NOMO-1 (cell line): ENCODE data around the gene CEP164.

Experiments
- DNase-seq, 2 experiments: peaks; one replicate each; lab custom pipeline; 2025; ENCODE audit not compliant: unreplicated experiment in 2 of 2; lab: John Stamatoyannopoulos, UW

CEP164 gene

GRCh38 chr11:117417856-117418255 is 90.2 kb downstream of the CEP164 start:
- DNase-seq: no peak

- DNase-seq: no peak
Observed at GRCh38 chr11:117418737-117419481, 91.3 kb downstream of the CEP164 start.

GRCh38 chr11:117419482-117420142 is 92.0 kb downstream of the CEP164 start:
- DNase-seq: no peak

GRCh38 chr11:117420143-117420485 is 92.5 kb downstream of the CEP164 start:
- no peak for DNase-seq

DNA sequence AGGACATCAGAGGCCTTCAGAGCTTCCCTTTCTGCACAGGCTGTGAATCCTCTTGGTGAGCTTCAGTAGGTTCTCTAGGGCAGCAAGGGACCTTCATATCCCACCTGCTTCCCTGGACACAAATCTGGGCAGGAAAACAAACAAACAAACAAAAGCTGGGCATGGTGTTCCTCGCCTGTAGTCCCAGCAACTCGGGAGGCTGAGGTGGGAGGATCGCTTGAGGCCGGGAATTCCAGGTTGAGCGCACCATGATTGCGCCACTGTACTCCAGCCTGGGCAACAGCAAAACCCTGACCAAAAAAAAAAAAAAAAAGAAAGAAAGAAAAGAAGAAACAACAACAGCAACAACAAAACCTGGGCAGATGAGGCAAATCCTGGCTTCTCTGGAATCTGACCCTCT is 92.9 kb downstream of the CEP164 start:
- no peak for DNase-seq

DNA sequence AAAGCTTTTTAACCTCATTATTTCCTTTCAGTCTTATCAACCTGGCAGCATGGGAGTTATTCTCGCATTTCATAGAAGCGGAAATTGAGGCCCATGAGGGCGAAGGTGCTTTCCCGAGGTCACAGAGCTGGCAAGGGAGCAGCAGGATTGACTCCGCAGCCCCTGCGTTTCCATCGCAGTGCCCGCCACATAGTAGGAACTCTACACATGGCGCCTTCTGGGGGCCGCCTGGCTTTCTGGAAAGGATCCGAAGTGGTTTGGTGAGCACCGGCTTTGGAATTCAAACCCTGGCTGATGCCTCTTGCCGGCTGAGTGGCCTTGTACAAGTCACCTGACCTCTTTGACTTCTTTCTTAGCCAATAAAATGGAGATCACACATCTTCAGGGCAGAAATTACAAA is 93.4 kb downstream of the CEP164 start:
- no peak for DNase-seq

DNA sequence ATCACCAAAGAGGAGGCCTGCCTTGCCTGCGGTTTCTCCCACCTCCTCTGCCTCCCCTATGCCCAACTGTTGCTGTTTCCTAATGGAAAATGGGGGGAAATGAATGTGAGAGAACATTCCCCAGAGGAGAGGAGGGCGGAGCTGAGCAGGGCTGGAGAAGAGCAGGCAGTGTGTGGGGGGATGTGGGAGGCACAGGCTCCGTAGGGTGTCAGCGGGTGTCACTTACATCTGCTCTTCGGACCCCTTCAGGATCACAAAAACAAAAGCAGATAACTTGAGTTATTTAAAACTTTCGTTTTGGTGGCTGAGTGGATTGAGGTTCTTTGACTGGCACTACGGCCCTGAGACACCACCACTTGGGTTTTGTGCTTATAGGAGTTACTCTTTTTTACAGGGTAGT is 93.8 kb downstream of the CEP164 start:
- no peak for DNase-seq

DNA sequence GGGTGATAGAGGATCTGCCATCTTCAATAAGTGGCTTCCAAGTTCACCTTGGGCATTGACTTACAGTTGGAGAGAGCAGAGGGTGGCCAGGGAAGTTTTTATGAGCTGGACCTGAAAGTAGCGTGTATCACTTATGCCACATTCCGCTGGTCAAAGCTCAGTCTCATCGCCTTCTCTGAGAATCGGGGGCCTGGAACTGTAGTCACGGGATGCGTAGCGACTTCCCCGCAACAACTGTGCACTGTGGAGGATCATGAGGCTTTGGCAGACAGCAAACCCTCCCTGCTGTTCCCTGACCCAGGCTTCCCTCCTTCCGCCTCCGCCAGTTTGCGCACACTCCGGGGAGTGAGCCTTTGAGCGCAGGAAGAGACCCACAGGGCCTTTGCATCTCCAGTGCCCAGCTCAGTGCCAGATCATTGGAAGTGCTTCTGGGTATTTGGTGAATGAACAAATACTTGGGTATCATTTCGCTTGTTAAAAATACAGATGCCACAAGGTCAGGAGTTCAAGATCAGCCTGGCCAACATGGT is 95.5 kb downstream of the CEP164 start:
- no peak for DNase-seq

DNA sequence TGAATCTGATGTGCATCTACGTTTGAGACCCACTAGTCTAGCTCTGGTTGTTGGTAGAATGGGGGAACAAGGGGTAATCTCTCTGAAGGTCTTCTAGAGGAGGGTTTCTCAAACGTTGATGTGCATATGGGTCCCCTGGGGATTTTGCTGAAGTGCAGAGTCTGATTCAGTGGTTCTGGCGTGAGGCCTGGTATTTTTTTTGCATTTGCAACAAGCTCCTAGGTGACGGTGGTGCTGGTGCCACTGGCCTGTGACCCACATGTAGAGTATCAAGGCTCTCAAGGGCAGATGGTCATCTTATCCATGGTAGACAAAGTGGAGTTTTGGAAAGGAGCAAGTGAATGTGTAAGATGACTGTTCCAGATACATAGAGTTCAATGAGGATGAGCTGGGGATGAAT is 97.1 kb downstream of the CEP164 start:
- no peak for DNase-seq

GRCh38 chr11:117425679-117426296 is 98.1 kb downstream of the CEP164 start:
- DNase-seq: no peak

GRCh38 chr11:117426297-117426685 is 98.6 kb downstream of the CEP164 start:
- DNase-seq: peak in 1 of 2 experiments; percentile 18

- no peak for DNase-seq
Observed at GRCh38 chr11:117426941-117427340, 99.3 kb downstream of the CEP164 start.

- no peak for DNase-seq
Observed at GRCh38 chr11:117427356-117427874, 99.8 kb downstream of the CEP164 start.

DNA sequence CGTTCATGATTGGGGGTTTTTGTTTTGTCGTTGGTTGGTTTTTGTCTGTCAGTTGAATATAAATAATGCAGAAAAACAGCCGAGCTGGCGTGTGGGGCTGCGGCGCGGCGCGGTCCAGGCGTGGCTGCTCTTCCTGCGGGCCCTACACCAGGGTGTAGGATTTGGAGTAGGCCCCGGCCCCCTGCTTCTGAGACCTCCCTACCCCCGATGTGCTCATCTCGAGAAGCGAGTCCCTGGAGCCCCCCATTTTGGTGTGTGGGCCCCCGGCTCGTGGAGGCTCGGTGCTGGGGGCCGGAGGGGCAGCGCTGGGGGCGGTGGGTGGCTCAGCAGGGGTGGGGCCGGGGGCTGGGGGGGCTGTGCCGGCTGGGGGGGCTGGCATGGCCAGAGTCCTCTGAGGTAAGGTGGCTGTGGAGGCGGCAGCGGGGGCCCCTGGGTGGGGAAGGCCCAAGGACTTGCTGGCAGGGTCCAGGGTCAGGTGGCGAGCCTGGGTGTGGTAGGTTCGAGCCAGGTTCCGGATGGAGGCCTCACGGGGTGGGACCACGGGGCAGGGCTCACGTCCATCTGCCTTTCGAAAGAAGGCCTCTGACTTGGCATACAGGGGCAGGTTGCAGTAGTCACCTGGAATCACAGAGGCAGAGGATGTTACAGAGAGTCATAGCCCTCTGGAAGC is 100.7 kb downstream of the CEP164 start:
- no peak for DNase-seq

DNA sequence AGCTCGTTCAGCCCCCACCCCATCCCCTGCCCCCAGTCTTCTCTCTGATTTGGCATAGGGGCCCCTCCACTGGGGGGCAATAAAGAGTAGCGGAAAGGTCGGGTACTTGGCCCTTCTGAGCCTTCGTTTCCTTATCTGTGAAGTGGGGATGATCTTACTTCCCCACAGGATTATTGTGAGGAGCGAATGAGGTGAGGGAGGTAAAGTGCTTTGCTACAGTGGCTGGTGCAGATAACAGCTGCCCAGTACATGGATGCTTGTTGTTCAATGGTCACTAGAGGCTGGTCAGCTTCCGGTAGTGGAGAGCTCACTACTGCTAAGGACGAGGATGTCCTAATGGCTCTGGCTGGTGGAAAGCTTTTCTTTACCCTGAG is 101.2 kb downstream of the CEP164 start:
- DNase-seq: no peak

DNA sequence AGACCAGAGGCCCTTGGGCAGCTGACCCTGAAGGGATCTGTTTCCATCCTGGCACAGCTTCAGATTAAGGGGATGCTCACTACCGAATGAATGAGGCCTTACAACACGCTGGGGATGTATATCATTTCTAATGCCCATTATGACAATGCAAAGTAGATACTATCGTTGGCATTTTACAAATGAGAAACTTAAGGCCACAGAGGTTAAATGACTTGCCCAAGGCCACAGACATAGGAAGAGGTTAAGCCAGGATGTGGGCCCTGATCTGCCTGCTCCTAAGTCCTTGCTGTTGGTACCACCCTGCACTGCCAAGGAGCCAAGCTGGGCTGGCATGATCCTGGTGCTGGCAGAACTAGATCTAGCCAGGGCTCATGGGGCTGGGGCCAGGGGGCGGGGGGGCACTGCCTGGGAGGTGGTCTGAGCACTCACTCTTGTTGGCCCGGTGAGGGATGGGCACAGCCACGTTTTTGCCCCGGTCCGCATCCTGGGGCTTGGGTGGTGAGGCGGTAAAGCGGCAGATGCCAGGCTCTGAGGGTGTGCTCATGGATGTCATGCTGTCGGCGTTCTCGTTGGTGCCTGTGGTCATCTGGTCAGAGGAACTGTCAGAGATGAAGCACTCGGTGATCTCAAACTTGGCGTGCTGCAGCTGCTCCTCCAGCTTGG is 102.8 kb downstream of the CEP164 start:
- DNase-seq: no peak

DNA sequence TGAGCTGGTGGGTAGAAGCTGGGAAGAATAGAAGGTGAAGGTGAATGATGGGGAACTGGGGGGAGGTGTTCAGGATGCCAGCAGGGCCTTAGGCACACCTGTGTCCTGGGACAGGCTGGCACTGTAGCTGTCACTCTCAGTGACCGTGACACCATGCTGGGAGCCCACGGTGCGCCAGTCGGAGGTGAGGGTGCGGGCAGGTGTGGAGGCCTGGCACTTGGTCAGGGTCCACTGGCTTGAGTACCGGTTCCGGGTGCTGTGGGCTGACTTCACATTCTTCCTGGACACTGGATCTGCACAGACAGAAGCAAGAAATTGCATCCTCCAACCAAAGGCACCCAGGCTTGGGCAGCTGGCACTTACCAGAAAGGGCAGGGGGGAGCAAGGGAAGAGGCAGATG is 103.8 kb downstream of the CEP164 start:
- DNase-seq: no peak

GRCh38 chr11:117433717-117434116 is 106.1 kb downstream of the CEP164 start:
- DNase-seq: no peak

DNA sequence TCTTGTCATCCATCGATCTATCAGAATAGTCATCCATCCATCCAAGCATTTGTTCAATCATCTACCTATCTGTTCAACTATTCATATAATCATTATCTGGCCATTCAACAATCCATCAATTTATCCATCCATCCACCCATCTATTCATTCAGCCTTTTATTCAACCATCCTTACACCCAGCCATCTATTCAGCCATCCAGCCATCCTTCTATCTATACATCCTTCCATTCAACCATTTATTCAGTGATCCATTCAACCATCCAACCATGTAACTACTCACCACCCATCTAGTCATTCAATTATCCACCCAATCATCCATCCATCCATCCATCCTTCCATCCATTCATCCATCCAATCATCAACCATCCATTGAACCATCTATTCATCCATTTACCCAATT is 106.8 kb downstream of the CEP164 start:
- no peak for DNase-seq

- no peak for DNase-seq
Observed at GRCh38 chr11:117435326-117435725, 107.7 kb downstream of the CEP164 start.
